Ishikawa (cell line): ENCODE results near the gene GRP.

Experiments used
- EGR1 ChIP-seq: IDR thresholded peaks from 2 replicates; pipeline ENCODE4 v1.6.1; 2012
- EP300 ChIP-seq: IDR thresholded peaks from 2 replicates; pipeline ENCODE4 v1.6.1; 2012; ENCODE audit warnings: borderline replicate concordance
- NFIC ChIP-seq: IDR thresholded peaks from 2 replicates; pipeline ENCODE4 v1.6.1; 2012
- RAD21 ChIP-seq: IDR thresholded peaks from 2 replicates; pipeline ENCODE4 v1.6.1; 2012; ENCODE audit warnings: low read depth
- TEAD4 ChIP-seq: IDR thresholded peaks from 2 replicates; pipeline ENCODE4 v1.6.1; 2012
- YY1 ChIP-seq: IDR thresholded peaks from 2 replicates; pipeline ENCODE4 v1.6.1; 2012; ENCODE audit warnings: low read depth
- TF ChIP-seq, protein P1 (sequence below): IDR thresholded peaks from 2 replicates; pipeline ENCODE4 v1.6.1; 2012; ENCODE audit warnings: low read depth, mild to moderate bottlenecking

DNA sequence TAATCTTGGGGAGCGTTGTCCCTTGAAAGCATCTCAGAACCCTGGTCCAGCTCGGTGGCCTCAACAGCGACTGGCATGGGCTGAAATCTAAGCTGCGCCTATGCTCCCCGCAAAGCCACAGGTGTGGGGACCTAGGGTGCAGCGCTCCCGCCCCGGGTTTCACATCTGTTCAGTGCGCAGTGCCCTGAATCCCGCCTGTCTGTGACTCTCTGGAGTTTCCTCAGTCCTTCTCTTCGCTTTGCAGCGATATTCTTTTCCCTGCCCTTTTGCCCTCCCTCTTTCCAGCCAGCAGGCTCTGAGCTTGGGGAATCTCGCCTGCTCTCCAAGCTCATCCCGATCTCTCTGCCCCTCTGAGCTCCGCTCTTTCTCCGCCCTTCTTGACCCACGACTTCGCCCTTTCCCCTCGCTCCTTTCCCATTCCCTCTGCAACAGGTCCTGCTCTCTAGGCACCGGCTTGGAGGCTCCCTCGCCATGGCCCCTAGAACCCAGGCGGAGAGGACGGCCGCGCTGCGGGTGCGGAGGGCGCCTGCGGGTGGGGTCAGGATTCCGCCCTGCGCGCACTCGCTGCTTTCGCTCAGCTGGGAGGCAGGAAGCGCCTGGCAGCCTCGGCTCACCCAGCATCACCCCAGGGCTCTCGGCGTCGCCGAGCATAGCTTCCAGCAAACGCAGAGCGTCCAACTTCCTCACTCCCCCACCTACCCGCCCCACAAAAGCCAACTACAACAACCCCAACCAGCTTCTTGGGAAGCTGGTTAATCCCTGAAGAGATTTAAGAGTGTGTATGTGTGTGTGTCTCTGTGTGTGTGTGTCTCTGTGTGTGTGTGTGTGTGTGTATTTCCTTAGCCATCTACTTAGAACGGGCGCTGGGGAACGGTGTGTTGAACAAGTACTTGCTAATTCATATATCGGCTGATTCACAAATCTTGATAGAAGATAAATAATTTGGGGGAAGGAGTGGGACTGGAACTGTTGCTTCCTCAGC lies 1.1 kb downstream of the GRP start:
- no peak for TF ChIP-seq EP300
- no peak for TF ChIP-seq EGR1
- TF ChIP-seq, protein P1, sequence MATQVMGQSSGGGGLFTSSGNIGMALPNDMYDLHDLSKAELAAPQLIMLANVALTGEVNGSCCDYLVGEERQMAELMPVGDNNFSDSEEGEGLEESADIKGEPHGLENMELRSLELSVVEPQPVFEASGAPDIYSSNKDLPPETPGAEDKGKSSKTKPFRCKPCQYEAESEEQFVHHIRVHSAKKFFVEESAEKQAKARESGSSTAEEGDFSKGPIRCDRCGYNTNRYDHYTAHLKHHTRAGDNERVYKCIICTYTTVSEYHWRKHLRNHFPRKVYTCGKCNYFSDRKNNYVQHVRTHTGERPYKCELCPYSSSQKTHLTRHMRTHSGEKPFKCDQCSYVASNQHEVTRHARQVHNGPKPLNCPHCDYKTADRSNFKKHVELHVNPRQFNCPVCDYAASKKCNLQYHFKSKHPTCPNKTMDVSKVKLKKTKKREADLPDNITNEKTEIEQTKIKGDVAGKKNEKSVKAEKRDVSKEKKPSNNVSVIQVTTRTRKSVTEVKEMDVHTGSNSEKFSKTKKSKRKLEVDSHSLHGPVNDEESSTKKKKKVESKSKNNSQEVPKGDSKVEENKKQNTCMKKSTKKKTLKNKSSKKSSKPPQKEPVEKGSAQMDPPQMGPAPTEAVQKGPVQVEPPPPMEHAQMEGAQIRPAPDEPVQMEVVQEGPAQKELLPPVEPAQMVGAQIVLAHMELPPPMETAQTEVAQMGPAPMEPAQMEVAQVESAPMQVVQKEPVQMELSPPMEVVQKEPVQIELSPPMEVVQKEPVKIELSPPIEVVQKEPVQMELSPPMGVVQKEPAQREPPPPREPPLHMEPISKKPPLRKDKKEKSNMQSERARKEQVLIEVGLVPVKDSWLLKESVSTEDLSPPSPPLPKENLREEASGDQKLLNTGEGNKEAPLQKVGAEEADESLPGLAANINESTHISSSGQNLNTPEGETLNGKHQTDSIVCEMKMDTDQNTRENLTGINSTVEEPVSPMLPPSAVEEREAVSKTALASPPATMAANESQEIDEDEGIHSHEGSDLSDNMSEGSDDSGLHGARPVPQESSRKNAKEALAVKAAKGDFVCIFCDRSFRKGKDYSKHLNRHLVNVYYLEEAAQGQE: no peak
- no peak for TF ChIP-seq NFIC
- no peak for TF ChIP-seq RAD21
- TF ChIP-seq YY1: no peak
- TF ChIP-seq TEAD4: no peak
